HEK293T (cell line): ENCODE results near the gene ANKS1A.
"Not testable (repeated sequence)": the region's sequence is repeated elsewhere in the genome, so short reads cannot be mapped to it uniquely, and the experiment has no call there.

ENCODE experiments used
- CTCF ChIA-PET: fragments of 350-600 bp; formaldehyde crosslinking; extraction: SDS; loops from one replicate; lab custom pipeline; 2021; ENCODE audit warnings: antibody characterized with exemption, inconsistent platforms; lab: Yijun Ruan, JAX
- POLR2A ChIA-PET: fragments of 350-600 bp; formaldehyde crosslinking; extraction: SDS; loops from one replicate; lab custom pipeline; 2020; ENCODE audit warnings: antibody characterized with exemption, inconsistent platforms; lab: Yijun Ruan, JAX
- DNase-seq: peaks from one replicate; pipeline ENCODE4 v3.0.0; 2012; ENCODE audit warnings: mixed read lengths; ENCODE audit errors: extremely low spot score
- ARNT ChIP-seq: fragments of 450-650 bp; IDR thresholded peaks from 2 replicates; pipeline ENCODE4 v1.6.1; 2017; ENCODE audit warnings: mild to moderate bottlenecking
- BHLHE40 ChIP-seq: fragments of 450-650 bp; IDR thresholded peaks from 2 replicates; pipeline ENCODE4 v1.6.1; 2016; ENCODE audit warnings: mild to moderate bottlenecking, moderate library complexity, borderline replicate concordance
- CTBP1 ChIP-seq: fragments of 450-650 bp; IDR thresholded peaks from 2 replicates; pipeline ENCODE4 v1.6.1; 2016; ENCODE audit warnings: borderline replicate concordance
- ELF4 ChIP-seq: fragments of 450-650 bp; IDR thresholded peaks from 2 replicates; pipeline ENCODE4 v1.6.1; 2017; ENCODE audit warnings: antibody characterized with exemption
- FOXA1 ChIP-seq: fragments of 450-650 bp; IDR thresholded peaks from 2 replicates; pipeline ENCODE4 v1.6.1; 2016; ENCODE audit warnings: mild to moderate bottlenecking
- FOXK2 ChIP-seq: fragments of 450-650 bp; IDR thresholded peaks from 2 replicates; pipeline ENCODE4 v1.6.1; 2016; ENCODE audit warnings: mild to moderate bottlenecking
- FOXM1 ChIP-seq: fragments of 450-650 bp; IDR thresholded peaks from 2 replicates; pipeline ENCODE4 v1.6.1; 2017; ENCODE audit warnings: mild to moderate bottlenecking, borderline replicate concordance
- HDGF ChIP-seq: fragments of 450-650 bp; IDR thresholded peaks from 2 replicates; pipeline ENCODE4 v1.6.1; 2017; ENCODE audit warnings: antibody characterized with exemption, borderline replicate concordance
- L3MBTL2 ChIP-seq: fragments of 450-650 bp; conservative IDR thresholded peaks from 2 replicates; pipeline ENCODE4 v1.6.1; 2016; ENCODE audit warnings: mild to moderate bottlenecking
- LEF1 ChIP-seq: fragments of 450-650 bp; IDR thresholded peaks from 2 replicates; pipeline ENCODE4 v1.6.1; 2017; ENCODE audit warnings: mild to moderate bottlenecking, borderline replicate concordance
- NFRKB ChIP-seq: fragments of 450-650 bp; IDR thresholded peaks from 2 replicates; pipeline ENCODE4 v1.6.1; 2016; ENCODE audit warnings: mild to moderate bottlenecking, moderate library complexity
- PKNOX1 ChIP-seq: fragments of 450-650 bp; IDR thresholded peaks from 2 replicates; pipeline ENCODE4 v1.6.1; 2016
- SP1 ChIP-seq: fragments of 450-650 bp; IDR thresholded peaks from 2 replicates; pipeline ENCODE4 v1.6.1; 2017
- SUZ12 ChIP-seq: fragments of 450-650 bp; IDR thresholded peaks from 2 replicates; pipeline ENCODE4 v1.6.1; 2016; ENCODE audit warnings: mild to moderate bottlenecking
- TARDBP ChIP-seq: fragments of 450-650 bp; IDR thresholded peaks from 2 replicates; pipeline ENCODE4 v1.6.1; 2016
- ZNF384 ChIP-seq: fragments of 450-650 bp; IDR thresholded peaks from 2 replicates; pipeline ENCODE4 v1.6.1; 2016

Gene ANKS1A

GRCh38 chr6:34897716-34898115 lies 8.7 kb downstream of the ANKS1A start:
- POLR2A ChIA-PET, result interaction anchor here (2.6 kb wide), 1 partner anchor 10 kb away, joined by 12 read pairs; the partner anchor contains the start of genes ANKS1A and TAF11
- no peak for DNase-seq
- TF ChIP-seq ARNT (no peak), CTBP1 (no peak)
- CTCF ChIA-PET, result no interaction called here

GRCh38 chr6:34899748-34900147 lies 10.7 kb downstream of the ANKS1A start:
- CTCF ChIA-PET, POLR2A ChIA-PET, DNase-seq: not testable (repeated sequence)

GRCh38 chr6:34900321-34901031 lies 11.4 kb downstream of the ANKS1A start:
- ChIA-PET CTCF (no interaction called here), POLR2A (interaction anchor here (1.0 kb wide), 1 partner anchor 13 kb away, joined by 5 read pairs; the partner anchor contains the start of gene TAF11)
- TF ChIP-seq SUZ12 (no peak), LEF1 (no peak), FOXK2 (no peak), ZNF384 (no peak), L3MBTL2 (no peak), NFRKB (no peak)
- DNase-seq, result no peak

- ChIA-PET POLR2A (interaction anchor here (0.8 to 1.0 kb wide), 2 partner anchors 10 to 14 kb away, joined by 3 to 5 read pairs; partner anchors contain the start of gene TAF11), CTCF (no interaction called here)
- TF ChIP-seq TARDBP (no peak), ARNT (no peak), FOXM1 (no peak), NFRKB (no peak), FOXK2 (no peak), L3MBTL2 (no peak), LEF1 (no peak)
- DNase-seq, result no peak
These were observed 12.9 kb downstream of the ANKS1A start for GRCh38 chr6:34901930-34902329.

- CTCF ChIA-PET, result no interaction called here
- no peak for DNase-seq
- POLR2A ChIA-PET, result interaction anchor here (1.1 kb wide), 1 partner anchor 10 kb away, joined by 3 read pairs; no protein-coding TSS in a partner anchor
- TF ChIP-seq HDGF, result no peak
- TF ChIP-seq ZNF384, result no peak
- TF ChIP-seq LEF1, result no peak
- no peak for TF ChIP-seq FOXA1
- no peak for TF ChIP-seq NFRKB
- TF ChIP-seq SP1, result no peak
- TF ChIP-seq FOXK2, result no peak
- TF ChIP-seq ARNT, result no peak
- no peak for TF ChIP-seq L3MBTL2
- TF ChIP-seq SUZ12, result no peak
These were observed 16.0 kb downstream of the ANKS1A start for GRCh38 chr6:34904990-34905613.

DNA sequence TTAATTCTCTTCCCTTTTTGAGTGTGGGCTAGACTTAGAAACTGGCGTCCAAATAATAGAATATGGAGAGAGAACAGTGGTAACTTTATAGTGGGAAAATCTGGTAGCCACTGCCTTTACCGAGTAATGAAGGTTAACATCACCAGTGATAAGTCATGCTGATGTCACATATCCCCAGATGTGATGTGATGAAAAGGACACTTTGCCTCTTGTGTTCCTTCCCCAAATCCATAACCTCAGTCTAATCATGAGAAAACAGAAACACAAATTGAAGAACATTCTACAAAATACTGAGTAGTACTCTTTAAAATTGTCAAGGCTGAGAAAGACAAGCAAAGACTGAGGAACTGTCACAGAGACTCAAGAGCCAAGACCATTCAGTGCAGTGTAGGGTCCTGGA lies 17.8 kb downstream of the ANKS1A start:
- CTCF ChIA-PET, result no interaction called here
- POLR2A ChIA-PET, result no interaction called here
- no peak for TF ChIP-seq FOXM1
- DNase-seq, result no peak

- TF ChIP-seq SP1 (no peak), SUZ12 (no peak), ARNT (no peak), L3MBTL2 (no peak), NFRKB (no peak)
- ChIA-PET CTCF (no interaction called here), POLR2A (no interaction called here)
- DNase-seq, result no peak
These were observed 19.1 kb downstream of the ANKS1A start for GRCh38 chr6:34908194-34908593.

DNA sequence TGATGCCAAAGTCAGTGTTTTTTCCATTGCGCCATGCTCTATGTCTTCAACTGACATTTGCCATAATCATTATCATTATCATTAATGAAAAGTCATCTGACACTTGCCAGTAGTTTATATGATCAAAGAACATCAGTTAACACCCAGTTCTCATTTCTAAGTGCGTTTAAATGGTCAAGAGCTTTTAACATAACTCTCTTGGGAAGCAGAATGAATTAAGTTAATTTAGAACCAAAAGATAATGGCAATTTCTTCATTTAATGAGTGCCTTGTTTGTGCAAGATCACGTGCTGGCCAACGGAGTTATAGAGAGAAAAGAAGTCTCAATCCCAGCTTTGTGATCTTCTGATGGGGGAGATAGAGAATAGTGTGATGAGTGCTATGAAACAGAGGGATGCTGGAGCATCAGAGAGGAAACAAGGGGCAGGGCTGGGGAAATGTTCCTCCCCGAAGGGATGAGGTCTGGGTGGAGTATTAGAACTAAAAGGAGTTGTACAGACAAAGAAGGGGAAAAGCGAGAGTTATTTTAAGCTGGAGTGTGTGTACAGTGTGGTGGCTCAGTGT lies 20.3 kb downstream of the ANKS1A start:
- ChIA-PET POLR2A (interaction anchor here (1.2 to 1.5 kb wide), 2 partner anchors 10 to 22 kb away, joined by 3 to 6 read pairs; partner anchors contain the start of gene TAF11), CTCF (no interaction called here)
- no peak for DNase-seq
- TF ChIP-seq FOXM1 (no peak), CTBP1 (no peak), ELF4 (no peak)

DNA sequence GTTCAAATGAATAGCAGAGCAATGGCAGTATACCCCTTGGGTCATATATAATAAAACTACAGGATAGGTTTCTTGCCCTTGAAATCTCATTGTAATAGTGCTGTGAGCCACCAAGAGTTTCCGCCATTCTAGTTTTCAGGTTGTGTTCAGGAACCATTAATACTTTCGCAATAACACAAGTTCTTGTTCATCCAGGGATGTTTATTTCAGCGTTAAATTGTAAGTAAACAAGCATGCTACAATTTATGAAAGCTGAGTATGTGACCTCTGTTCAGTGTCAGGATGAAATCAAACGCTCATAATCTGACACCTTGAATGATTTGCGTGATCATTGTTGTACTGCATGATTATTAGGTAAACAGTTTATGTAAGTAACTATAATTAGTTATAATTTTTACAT lies 22.8 kb downstream of the ANKS1A start:
- CTCF ChIA-PET, result no interaction called here
- DNase-seq, result no peak
- TF ChIP-seq PKNOX1, result no peak
- TF ChIP-seq SP1, result no peak
- TF ChIP-seq NFRKB, result no peak
- TF ChIP-seq LEF1, result no peak
- TF ChIP-seq ARNT, result no peak
- no peak for TF ChIP-seq ELF4
- TF ChIP-seq HDGF, result no peak
- TF ChIP-seq BHLHE40, result no peak
- no peak for TF ChIP-seq L3MBTL2
- TF ChIP-seq TARDBP, result no peak
- TF ChIP-seq FOXM1, result no peak
- no peak for TF ChIP-seq SUZ12
- no peak for TF ChIP-seq FOXA1
- no peak for TF ChIP-seq FOXK2
- TF ChIP-seq CTBP1, result no peak
- no peak for TF ChIP-seq ZNF384
- POLR2A ChIA-PET, result no interaction called here
